Stimulated activated CD4-positive, alpha-beta T cell treated with anti-CD3 and anti-CD28 coated beads, Interleukin-12 subunit alpha, Interleukin-12 subunit beta, amount 100 ng/mL, for 48 hours (primary cell): ENCODE results near the gene TIAM2.
"Not testable (repeated sequence)": the region's sequence is repeated elsewhere in the genome, so short reads cannot be mapped to it uniquely, and the experiment has no call there.

ENCODE experiments used
- DNase-seq, 3 donors: peaks; one replicate each; pipeline ENCODE4 v3.0.0-alpha.2; 2020; ENCODE audit warnings: low read depth in 2 of 3, low spot score in 1 of 3

The TIAM2 gene

DNA sequence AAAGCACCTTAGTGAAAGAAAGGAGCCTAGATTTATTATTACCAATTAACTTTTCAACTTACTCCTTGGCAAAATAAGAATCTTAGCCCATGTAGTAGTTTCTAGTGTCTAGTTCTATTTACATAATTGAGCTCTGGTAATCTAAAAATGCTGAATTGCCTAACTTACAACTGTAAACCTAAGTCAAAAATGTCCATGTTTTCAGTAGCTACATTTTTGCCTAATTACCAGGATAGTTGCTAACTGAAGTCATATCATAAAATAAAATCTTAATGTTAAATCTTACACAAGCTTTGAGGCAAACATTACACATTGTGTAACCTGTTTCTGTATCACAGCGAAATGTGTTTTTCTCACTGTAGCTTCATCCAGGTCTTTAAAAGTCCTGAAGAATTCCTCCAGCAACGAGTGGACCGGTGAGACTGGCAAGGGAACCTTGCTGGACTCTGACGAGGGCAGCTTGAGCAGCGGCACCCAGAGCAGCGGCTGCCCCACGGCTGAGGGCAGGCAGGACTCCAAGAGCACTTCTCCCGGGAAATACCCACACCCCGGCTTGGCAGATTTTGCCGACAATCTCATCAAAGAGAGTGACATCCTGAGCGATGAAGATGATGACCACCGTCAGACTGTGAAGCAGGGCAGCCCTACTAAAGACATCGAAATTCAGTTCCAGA lies 261.1 kb downstream of the TIAM2 start:
- no peak for DNase-seq

DNA sequence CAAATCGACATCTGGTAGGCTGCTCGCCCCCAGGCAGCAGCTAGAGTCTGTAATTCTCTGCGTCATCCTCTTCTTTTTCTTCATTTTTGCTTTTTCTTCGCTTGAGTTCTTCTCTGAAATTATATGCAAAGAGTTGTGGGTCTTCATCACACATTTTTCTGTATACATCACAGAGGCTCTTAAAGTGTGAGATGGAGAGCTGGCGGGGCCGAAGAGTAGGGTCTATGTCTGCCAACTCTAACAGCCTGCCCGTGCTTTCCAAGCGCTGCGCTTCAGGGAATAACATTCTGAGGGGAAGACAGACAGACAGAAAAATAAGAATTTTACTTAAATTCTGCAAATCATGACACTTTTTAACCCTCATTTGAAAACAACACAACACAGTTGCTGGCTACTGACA lies 262.7 kb downstream of the TIAM2 start:
- DNase-seq, result no peak

DNA sequence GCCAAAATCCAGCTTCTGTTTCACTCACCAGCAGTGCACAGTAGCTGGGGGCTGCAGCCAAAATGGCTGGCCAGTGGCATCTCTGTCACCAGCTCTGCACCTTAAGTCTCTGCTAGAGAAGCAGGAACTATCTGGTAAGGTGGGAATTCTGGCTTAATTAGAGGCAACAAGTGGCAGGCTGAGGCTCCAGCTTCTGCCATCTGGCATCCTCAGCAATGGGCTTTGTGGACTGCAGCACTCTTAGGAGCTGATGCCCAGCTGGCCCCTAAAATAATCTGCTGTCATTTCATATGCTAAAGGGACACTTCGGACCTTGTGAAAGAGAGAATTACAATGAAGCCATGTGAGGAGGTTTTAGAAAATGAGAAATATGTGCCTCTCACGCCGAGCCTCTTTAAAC lies 264.1 kb downstream of the TIAM2 start:
- no peak for DNase-seq

DNA sequence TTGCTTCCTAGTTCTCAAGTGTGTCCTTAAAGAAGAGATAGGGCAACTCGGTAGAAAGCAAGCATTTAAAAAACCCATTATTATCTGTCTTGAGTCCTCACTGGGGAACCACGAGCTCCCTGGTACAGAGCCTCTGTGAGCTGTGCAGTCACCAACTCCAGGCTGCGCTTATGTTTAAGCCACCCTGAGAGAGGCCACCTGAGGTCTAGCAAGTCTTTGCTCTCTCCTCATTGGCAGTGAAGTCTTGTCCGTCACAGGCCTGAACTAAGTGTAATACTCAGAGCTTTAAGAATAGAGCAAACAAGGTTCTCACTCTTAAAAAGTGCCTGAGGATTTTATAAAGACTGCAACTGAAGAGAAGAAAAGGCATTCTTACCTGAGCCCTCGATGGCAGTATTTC lies 264.8 kb downstream of the TIAM2 start:
- DNase-seq, result no peak

DNA sequence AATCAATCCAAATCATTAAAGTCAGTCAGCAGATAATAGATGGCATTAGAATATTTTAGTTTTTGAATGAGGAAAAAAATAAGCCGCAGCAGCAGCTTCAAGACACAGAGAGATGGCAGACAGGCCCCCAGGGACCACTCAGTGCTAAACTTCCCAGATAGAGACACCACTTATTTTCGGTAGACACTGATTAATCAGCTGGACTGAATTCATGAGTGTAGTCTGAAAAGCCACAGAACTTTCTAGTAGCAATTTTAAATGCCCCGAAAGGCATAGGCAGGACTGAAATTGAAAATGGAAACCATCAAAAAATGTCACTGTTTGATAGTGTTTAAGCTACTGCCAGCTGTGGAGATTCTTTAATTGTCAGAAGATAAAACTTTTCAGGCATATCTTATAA lies 265.6 kb downstream of the TIAM2 start:
- no peak for DNase-seq

DNA sequence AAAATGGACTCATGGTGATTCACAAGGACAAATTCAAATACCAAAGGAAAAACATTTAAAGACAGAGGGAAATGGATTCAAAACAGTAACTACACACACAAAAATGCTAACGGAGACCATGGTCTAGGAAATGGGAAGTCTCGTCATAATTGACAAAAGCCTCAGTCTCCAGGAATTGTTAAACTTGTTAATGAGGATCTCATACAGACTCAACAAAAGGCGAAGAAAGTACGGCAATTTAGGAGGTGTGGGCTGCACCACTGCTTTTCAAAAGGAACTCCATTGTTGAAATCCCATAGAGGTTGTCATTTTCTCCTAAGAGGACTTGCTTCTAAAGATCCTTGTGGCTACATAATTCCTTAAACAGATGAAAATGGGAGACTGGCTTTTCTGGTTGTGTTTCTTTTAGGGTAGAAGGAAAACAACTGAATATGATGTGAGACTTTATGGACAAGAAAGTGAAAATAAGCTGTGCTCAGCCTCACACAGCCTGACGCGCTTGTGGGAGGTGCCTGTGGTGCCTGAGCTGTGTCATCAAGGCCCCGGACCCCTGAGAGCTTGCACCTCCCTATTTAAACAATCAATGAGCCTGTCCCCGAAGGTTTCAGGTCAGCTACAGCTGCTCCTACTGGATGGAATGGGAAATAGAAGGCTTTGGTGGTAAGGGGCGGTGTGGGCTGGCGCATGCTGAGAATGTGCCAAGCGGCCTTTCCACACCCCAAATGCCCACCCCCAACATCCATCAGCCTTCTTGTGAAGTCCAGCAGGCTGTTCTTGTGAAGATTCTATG lies 266.2 kb downstream of the TIAM2 start:
- no peak for DNase-seq

DNA sequence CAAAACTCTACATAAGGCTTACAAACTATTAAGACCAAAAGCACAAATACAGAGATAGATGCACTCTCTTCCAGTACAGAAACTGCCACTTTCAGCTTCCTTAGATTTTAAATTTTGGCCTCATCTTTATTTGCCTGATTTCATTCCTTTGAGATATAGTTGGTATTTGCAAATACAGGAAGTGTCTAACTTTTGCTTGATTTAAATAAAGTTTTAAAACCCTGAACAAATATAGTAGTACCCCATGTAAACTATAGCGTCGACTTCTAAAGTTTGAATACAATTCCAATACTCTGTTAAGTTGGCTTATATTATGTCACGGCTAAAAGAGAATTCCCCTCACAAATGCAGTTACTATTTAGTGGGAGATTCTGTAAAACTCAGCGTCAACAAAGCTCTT lies 267.5 kb downstream of the TIAM2 start:
- DNase-seq, result no peak

DNA sequence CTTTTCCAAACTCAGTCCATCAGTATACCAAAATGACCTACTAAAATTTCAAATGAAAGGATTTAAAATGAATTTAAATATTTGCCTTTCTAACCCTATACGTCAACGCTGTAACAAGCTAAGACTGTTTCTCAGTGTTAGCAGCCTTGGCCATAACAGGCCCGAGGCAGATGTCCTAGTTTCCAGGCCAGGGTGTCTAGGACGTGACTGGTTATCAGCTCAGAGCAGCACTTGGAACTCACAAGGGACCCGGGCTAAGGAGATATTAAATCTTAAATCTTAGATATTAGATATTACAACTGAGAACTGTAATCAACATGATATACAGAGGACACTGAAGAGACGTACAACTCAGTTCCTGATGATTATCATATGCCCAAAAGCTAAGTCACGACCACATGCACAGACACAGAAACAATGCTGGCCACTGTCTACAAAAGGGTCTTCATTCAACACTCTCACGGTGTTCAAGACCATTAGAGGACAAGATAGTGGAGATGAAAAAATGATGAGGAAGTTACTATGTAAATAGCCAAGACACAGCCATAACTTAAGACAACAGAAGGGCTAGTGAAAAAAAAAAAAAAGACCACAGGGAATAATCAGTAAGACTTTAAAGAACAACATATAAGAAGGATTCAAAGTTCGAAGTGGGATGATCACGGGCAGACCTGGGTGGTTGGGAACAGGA lies 268.4 kb downstream of the TIAM2 start, which contains the start of gene CLDN20:
TSS of gene CLDN20 (plus strand) at position 641 of the 691 bp plus-strand sequence. CDS start 11,707 bp downstream, outside the sequence.
- DNase-seq, result no peak

DNA sequence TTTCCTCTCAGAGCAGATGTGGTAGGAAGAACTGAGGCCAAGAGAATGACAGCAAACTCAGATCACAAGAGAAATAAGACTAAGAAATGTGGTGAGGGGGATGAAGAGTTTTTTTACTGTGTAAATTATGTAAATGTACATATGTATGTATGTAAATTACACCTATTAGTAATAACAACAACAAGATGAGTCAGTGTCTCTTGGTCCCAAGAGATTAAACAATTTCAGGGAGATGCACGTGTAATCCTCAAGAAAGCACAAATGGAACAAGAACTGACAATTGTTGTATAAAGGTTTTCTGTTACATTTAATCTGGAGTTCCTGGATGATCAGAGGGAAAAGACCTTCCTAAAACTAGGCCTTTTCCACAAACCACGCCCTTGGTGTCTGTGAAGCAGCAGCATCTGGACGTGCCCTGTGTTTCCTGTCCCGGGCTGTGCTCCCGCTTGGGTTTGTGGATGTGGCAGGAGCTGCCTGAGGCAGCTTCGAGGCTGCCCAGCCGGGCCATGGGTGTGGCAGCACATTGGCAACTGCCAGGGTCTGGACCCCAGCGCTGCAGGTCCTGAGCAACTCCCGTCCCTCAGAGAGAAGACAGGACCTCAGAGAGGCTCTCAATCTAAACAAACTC lies 269.7 kb downstream of the TIAM2 start:
- DNase-seq, result no peak

DNA sequence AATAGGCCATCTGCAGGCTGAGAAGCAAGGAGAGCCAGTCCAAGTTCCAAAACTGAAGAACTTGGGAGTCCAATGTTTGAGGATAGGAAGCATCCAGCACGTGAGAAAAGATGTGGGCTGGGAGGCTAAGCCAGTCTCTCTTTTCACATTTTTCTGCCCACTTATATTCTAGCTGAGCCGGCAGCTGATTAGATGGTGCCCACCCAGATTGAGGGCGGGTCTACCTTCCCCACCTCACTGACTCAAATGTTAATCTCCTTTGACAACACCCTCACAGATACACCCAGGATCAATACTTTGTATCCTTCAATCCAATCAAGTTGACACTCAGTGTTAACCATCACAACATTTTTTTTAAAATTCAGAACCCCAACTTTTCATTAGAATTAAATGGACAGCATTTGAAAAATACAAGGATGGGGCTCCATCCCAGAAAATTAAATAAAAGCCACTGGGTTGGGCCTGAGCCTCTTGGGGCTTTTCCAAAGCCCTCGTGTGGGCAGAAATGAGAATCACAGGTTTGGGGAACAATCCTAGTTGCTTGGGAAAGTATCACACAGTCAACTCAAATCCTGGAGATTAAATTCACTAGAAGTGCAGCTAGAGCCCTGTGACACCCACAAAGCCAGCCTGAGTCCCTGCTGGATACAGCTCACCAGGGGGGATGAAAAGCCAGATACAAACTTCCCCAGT lies 270.9 kb downstream of the TIAM2 start:
- no peak for DNase-seq

DNA sequence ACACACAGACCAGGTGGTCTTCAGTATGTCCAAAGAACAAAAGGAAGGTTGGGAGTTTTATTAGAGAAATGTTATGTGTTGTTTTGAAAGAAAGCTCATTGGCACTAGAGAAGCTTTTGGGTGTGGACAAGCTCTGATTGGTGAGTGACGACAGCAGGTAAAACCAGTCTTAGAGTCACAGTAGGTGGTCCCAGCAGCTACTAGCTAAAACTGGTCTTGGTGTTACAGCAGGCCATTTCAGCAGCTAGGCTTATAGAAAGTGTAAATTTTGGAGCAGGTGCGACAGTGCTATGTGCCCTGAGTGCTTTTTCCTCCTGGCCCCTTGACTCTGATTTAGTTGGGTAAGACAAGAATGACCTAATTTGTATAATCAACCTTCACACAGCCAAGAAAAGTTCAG lies 272.3 kb downstream of the TIAM2 start:
- no peak for DNase-seq

DNA sequence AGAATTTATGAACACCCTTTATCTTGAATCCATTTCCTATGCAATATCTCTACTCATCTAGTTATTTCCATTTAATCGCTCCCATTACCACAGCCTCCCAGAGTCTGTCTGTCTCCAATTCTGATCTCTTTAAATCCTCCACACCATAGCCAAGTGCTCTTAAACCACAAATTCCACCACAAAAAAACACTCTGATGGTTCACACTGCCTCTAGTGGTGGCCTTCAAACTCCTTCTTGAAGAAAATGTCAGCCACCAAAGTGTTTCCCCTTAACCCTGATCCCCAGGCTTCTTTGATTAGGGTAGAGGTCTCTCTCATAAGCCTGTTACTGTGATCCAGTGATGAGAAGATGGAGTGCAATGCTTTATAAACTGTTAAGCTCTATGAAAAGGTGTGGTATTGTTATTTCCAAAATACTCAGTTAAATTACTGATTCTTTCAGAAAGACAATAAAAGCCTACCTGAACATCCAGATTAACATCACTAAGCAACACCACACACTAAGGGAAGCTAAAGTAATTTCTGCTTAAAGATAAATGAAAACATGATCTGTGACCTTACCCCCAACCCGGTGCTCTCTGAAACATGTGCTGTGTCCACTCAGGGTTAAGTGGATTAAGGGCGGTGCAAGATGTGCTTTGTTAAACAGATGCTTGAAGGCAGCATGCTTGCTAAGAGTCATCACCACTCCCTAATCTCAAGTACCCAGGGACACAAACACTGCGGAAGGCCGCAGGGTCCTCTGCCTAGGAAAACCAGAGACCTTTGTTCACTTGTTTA lies 273.2 kb downstream of the TIAM2 start:
- DNase-seq, result not testable (repeated sequence)

DNA sequence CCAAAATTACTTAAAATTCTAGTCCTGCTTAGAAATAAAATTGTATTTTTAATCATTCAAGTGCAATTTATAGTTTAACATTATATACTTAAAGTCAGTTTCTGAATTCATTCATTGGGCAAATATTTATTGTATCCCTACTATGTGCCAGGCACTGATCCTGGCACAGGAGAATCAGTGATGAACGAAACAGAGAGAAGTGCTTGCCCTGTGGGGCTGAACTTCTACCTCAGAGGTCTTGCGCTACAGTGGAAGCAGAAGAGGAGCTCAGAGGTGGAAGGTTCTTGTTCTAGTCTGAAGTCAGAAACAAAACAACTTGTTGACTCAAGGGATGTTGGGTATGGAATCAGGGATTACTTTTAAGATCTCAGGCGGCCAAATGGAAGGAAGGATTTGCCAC lies 274.6 kb downstream of the TIAM2 start:
- no peak for DNase-seq

DNA sequence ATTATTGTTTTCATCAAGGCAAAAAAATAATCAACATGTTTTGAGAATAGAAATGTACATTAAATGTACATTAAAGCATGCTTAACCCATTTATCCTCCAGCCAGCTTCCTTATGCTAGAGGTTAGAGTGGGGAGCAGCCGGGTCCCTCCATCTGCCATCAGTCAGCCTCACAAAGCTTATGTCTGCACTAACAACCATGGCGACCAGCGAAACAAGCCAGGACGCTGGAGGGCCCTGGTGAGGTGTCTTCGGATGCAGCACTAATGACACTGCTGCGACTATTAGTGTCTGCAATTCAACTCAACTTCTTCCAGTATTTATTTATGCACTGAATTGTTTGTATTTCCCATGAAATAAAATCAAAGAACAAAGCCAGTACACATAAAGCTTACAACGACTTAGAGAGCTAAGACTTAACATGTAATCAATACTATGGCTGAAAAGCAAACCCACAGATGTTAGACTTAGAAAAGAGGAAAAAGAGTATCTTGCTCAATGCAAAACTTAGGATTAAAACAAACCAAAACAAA lies 275.5 kb downstream of the TIAM2 start:
- DNase-seq, result no peak

DNA sequence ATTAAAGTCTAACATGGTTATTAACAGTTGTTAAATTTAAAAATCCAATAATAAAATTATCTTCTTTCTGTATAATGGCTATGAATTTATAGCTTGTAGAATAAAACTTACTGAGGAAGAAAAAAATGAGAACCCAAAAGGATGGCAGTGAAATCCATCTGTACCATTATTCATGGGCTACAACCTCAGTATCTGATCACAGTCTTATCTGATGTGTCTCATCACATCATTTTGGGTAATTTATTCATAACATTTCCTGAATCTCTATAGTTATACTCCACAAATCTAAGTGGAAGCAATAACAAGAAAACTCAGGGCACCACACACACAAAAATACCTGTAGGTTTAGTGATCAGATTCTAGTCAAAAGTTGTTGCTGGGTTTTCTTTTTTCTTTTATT lies 276.0 kb downstream of the TIAM2 start:
- no peak for DNase-seq

DNA sequence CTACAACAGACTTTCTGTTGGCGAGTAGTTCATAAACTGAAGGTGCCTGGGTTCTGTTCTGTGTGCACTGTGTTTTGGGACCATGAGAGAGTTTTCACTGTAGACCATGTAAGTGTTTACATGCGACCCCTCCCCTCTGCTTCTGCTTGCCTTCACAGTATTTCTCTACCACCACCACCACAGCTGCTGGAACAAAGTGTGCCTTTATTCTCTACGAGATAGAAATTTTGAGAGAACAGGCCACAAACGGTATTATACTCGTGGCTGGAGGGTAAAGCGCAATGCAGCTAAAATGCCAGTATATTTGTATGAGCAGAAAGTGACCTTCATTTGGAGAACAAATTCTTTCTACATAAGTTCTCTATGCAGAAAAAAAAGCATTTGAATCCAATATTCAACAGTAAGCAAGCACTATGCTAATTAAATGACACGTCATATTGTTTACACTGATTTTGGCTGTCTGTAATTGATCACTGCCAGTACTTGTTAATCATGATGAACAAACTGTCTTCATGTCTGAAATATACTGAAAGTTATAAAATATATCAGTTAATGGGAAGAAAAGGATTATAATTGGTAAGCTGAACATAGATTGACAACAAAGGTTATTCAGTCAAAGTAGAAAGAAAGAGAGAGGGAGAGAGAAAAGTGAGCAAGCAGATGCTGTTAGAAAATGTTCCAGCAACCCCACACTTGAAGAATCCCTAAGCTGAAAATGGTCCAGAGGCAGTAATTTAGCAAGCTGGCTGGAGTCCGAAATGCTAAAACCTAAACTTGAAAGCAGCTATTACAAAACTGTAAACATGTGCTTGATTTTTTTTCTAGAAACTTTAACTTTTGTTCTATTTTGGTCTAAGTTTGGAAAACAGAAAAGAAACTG lies 277.5 kb downstream of the TIAM2 start:
- no peak for DNase-seq

DNA sequence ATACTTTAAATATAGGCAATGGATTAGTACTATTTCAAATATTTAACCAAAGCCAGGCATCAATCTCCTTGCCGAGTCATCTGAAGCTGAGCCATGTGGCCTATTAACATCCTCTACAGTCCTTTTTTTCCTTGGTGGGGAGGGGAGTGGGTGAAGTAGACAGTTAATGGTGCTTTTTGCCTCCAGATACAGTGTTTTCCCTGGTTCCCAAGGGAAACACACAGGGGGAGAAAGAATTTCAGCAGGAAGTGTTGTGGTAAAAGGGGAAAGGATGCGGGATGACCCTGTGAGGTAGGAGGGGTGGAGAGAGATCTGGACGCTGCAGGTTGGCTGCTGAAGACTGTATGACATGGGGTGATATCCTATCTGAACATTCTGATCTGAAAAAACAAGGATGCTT lies 278.3 kb downstream of the TIAM2 start:
- no peak for DNase-seq

DNA sequence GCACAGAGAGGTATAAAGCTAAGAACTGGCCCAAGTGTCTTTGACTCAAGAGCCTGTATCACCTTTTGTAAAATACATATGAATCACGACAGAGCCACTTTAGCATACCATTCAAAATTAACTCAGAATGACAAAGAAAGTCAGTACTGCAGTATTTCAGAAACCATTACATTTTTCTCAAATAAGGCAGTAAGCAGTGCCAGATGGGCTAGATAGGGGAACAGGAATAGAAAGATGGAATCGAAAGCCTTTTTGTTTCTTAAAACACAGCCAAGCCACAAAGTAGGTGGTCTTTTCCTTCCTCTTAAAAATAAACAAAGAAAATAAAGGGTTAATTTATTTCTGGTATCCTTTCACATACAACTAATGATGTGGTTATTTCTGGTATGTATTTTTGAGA lies 279.0 kb downstream of the TIAM2 start:
- no peak for DNase-seq

DNA sequence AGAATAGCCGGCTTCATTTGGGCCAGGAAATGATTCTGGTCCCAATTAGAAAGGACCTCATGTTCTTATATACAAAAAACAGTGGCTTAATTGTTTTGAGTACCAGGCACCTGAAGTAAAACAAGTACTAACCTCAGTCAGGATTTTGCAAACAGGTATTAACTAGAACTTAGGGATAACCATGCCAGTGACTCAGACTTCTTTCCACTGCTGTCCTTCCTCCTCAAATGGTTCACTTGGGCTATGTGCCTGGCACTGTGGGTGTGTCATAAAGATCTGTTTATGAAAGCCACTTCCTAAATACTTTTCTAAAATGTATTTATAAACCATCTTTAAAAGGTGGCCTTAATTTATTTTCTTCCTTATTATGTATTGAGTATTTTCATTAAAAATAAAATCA lies 279.4 kb downstream of the TIAM2 start:
- no peak for DNase-seq
